VCaP (cell line): ENCODE measurements around the gene GABRR3.

ENCODE experiments used
- H3K27ac ChIP-seq: fragments of 450-650 bp; 2 replicates; pipeline ENCODE4 v1.5.1; 2017
- CTCF ChIP-seq: fragments of 450-650 bp; conservative IDR thresholded peaks from 2 replicates; pipeline ENCODE4 v1.5.1; 2017; ENCODE audit warnings: mild to moderate bottlenecking, moderate library complexity

The GABRR3 gene

DNA sequence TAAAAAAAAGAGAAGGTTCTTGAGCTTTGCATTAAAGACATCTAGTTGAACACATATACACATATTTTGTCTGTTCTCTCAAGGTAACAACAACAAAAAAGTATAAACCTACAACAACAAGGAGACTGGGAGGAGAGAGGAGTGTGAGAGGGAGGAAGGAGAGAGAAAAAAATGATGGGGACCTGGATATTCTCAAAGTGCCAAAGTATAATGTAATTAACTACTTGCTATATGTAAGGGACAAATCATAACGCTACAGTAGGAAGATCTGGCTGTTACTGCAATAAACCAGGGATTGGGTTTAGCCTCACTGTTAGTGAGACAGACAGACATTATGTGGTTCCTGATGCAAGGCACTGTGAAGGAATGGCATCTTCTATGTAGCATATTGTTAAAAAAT lies 14.2 kb upstream of the GABRR3 start:
- TF ChIP-seq CTCF = no peak
- H3K27ac ChIP-seq = no peak overlapping the region

GRCh38 chr3:98048586-98048985 lies 13.5 kb upstream of the GABRR3 start:
- H3K27ac ChIP-seq = no peak overlapping the region
- TF ChIP-seq CTCF = no peak

DNA sequence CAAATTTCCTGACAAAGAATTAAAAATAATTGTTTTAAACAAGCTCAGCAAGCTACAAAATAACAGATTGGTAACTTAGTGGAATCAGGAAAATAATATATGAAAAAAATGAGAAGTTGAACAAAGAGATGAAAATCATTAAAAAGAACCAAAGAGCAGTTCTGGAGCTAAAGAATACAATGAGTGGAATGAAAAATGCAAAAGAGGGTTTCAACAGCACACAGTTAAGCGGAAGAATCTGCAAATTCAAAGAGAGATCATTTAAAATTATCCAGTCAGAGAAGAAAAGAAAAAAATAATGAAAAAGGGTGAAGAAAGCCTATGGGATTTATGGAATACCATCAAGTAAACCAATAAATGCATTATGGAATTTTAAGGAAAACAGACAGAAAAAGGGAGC lies 6.2 kb upstream of the GABRR3 start:
- TF ChIP-seq CTCF = no peak

GRCh38 chr3:98039322-98040024 lies 4.4 kb upstream of the GABRR3 start:
- peak; percentile 94 for TF ChIP-seq CTCF
- H3K27ac ChIP-seq = peak overlapping the region; percentile 16; the same call in 1 of the 2 replicates

More for the DNA sequence above, 6.2 kb upstream of the GABRR3 start:
- H3K27ac ChIP-seq = no peak overlapping the region

DNA sequence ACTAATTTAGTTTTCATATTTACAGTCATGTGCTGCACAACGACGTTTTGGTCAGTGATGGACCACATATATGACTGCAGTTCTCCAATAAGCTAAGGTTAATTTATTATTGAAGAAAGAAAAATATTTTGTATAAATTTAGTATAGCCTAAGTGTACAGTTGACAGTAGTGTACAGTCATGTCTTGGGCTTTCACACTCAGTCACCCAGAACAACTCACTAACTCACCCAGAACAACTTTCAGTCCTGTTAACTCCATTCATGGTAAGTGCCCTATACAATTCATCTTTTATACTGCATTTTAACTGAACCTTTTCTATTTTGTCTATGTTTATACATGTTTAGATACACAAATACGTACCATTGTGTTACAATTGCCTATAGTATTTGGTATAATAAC lies 3.8 kb upstream of the GABRR3 start:
- no peak overlapping the region; the same call in 1 of the 2 replicates for H3K27ac ChIP-seq

GRCh38 chr3:98038286-98038685 lies 3.2 kb upstream of the GABRR3 start:
- TF ChIP-seq CTCF = no peak

More for the DNA sequence above, 3.8 kb upstream of the GABRR3 start:
- TF ChIP-seq CTCF = no peak

GRCh38 chr3:98034486-98034885 lies 629 bp downstream of the GABRR3 start:
- H3K27ac ChIP-seq = no peak overlapping the region
- TF ChIP-seq CTCF = no peak

More at GRCh38 chr3:98038286-98038685, 3.2 kb upstream of the GABRR3 start:
- no peak overlapping the region for H3K27ac ChIP-seq
